Gastrocnemius medialis (tissue), 4 donors: Measurements from ENCODE around the gene NADK. TPM values are rescaled to one million over a fixed set of nuclear protein-coding genes. Genes with fewer than 3 reads are reported as not detected.
A peak's percentile ranks its signal among the peaks of the same experiment; 100 is the strongest.

Experiments used
- ATAC-seq, 2 donors: fragments of 150-250 bp; one replicate each; pipeline ENCODE4 v1.9.1; 2016
- DNase-seq, 2 donors: peaks; one replicate each; pipeline ENCODE4 v3.0.0-alpha.2; 2019
- H3K27ac ChIP-seq, 4 donors: fragments of 200-600 bp; sonication (generic); 1 replicate in 1 of 4; 2 replicates in 3 of 4; pipeline ENCODE4 v1.5.1; 2016 to 2018; ENCODE audit warnings: mild to moderate bottlenecking in 2 of 4, moderate library complexity in 1 of 4
- H3K27me3 ChIP-seq, 3 donors: fragments of 200-600 bp; sonication (generic) in 2 of 3; 1 replicate in 1 of 3; 2 replicates in 2 of 3; pipeline versions ENCODE4 v1.5.1 to v1.6.0; 2016 to 2019; ENCODE audit warnings: mild to moderate bottlenecking in 1 of 3, moderate library complexity in 1 of 3
- H3K36me3 ChIP-seq, 2 donors: fragments of 200-600 bp; sonication (generic) in 1 of 2; one replicate each; pipeline ENCODE4 v1.5.1; 2017 to 2018
- H3K4me1 ChIP-seq, 2 donors: fragments of 200-600 bp; sonication (generic) in 1 of 2; one replicate each; pipeline ENCODE4 v1.5.1; 2016 to 2017; ENCODE audit warnings: mild to moderate bottlenecking in 2 of 2
- H3K4me3 ChIP-seq, 4 donors: fragments of 200-600 bp; sonication (generic) in 3 of 4; 1 replicate in 1 of 4; 2 replicates in 3 of 4; pipeline ENCODE4 v1.5.1; 2016 to 2019; ENCODE audit warnings: mild to moderate bottlenecking in 2 of 4
- H3K9me3 ChIP-seq, 3 donors: fragments of 200-600 bp; sonication (generic) in 2 of 3; 1 replicate in 1 of 3; 2 replicates in 2 of 3; pipeline ENCODE4 v1.5.1; 2016 to 2019
- POLR2A ChIP-seq, 2 donors: fragments of 450-650 bp; IDR thresholded peaks; one replicate each; pipeline ENCODE4 v1.6.1; 2017; ENCODE audit warnings: antibody characterized with exemption in 2 of 2, mild to moderate bottlenecking in 2 of 2, moderate library complexity in 2 of 2
- in situ Hi-C, 4 donors: fragments of 200-750 bp; cut with MboI; loops; one replicate each; pipeline versions ENCODE4 v1.15.0 to v1.8.0; 2017; ENCODE audit warnings: low sequenced_read_pairs in 4 of 4
- intact Hi-C: fragments of 100-400 bp; cut with DNase I; formaldehyde crosslinking; loops from one replicate; pipeline ENCODE4 v1.15.1; 2023; ENCODE audit warnings: low total_unique reads
- total RNA-seq, 4 donors: library from RNA; depleted of rRNA; stranded (reverse); fragments of >200 nt; gene quantifications; one replicate each; pipeline versions ENCODE4 v1.1.0 to v1.2.3, GENCODE V29; 2016
- TF ChIP-seq, protein P1 (sequence below), 5 experiments: fragments of 450-650 bp in 3 of 5; fragments of 200-600 bp in 2 of 5; sonication (generic) in 2 of 5; IDR thresholded peaks in 4 of 5; conservative IDR thresholded peaks in 1 of 5; 1 replicate in 4 of 5; 2 replicates in 1 of 5; pipeline ENCODE4 v1.5.1; 2016 to 2019; ENCODE audit warnings: antibody characterized with exemption in 5 of 5, mild to moderate bottlenecking in 3 of 5, moderate library complexity in 3 of 5

The NADK gene
- total RNA-seq, 4 donors from 2014 or later = 20.1 to 33.1 (median 32.5) TPM

DNA sequence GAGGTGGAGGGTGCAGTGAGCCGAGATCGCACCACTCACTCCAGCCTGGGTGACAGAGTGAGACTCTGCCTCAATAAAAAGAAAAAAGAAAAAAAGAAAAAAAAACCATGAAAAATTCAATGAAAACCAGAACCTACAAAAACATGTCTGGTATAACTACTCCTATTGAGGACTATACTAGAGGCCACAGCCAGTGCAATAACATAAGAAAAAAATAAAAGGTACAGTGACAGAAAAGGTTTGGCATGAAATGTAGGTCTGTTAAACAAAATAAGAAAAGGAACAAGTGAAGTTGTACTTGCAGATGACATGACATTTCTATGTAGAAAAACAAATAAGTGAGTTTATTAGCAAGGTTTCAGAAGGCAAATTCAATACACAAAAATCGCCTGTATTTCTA lies 8.2 kb downstream of the NADK start:
- in situ Hi-C loops = loop anchor here in 1 of 4 donors (25.0 kb wide), 1 partner anchor 117 kb away; the partner anchor contains the start of gene GNB1
- H3K36me3 ChIP-seq = peaks cover 0 to 16% of the 10 kb centered on the region in 2 donors
- peaks cover 0 to 12% (median 0%) of the 10 kb centered on the region in 3 donors for H3K9me3 ChIP-seq
- H3K27me3 ChIP-seq = no peaks in the 10 kb centered on the region
- no peak overlapping the region for H3K4me3 ChIP-seq
- intact Hi-C loops = no loop called here
- no peak for TF ChIP-seq POLR2A (IDR thresholded peaks at IDR 0.05)
- TF ChIP-seq, protein P1, sequence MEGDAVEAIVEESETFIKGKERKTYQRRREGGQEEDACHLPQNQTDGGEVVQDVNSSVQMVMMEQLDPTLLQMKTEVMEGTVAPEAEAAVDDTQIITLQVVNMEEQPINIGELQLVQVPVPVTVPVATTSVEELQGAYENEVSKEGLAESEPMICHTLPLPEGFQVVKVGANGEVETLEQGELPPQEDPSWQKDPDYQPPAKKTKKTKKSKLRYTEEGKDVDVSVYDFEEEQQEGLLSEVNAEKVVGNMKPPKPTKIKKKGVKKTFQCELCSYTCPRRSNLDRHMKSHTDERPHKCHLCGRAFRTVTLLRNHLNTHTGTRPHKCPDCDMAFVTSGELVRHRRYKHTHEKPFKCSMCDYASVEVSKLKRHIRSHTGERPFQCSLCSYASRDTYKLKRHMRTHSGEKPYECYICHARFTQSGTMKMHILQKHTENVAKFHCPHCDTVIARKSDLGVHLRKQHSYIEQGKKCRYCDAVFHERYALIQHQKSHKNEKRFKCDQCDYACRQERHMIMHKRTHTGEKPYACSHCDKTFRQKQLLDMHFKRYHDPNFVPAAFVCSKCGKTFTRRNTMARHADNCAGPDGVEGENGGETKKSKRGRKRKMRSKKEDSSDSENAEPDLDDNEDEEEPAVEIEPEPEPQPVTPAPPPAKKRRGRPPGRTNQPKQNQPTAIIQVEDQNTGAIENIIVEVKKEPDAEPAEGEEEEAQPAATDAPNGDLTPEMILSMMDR (IDR thresholded peaks at IDR 0.05 in 4 of 5, conservative IDR thresholded peaks at IDR 0.05 in 1 of 5) = no peak
- peaks cover 4 to 9% of the 10 kb centered on the region in 2 donors for H3K4me1 ChIP-seq
- ATAC-seq = no peak
- no peak for DNase-seq
- H3K27ac ChIP-seq = no peak overlapping the region

DNA sequence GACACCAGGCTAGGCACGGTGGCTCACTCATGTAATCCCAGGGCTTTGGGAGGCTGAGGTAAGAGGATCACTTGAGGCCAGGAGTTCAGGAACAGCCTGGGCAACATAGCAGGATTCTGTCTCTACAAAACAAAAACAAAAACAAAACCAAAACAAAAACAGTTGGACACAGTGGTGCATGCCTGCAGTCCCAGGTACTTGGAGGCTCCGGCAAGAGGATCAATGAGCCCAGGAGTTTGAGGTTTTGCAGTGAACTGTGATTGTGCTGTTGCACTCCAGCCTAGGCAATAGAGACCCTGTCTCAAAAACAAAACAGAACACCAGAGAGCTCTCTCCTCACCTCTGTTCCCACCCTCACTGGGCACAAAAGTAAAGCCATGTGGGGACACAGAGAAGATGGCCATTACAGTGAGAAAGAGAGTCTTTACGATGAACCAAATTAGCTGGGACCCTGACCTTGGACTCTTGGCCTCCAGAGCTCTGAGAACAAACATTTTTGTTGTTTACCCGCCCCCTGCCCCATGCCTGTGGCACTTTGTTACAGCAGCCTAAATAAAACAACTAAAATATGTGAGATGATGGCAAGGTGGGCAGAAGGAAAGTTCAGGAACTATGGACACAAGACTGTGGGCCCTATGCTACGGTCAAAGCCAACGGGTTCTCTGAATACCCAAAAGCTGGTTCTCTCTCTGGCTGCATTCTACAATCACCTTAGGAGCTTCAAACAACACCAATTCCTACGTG lies 9.8 kb downstream of the NADK start:
- intact Hi-C loops = no loop called here
- Histone ChIP-seq H3K9me3 (peaks cover 0 to 12% (median 0%) of the 10 kb centered on the region in 3 donors), H3K27me3 (no peaks in the 10 kb centered on the region), H3K4me1 (no peaks in the 10 kb centered on the region), H3K36me3 (peaks cover 0 to 32% of the 10 kb centered on the region in 2 donors), H3K27ac (no peak overlapping the region), H3K4me3 (no peak overlapping the region)
- ATAC-seq (no peak), DNase-seq (no peak)
- TF ChIP-seq, protein P1 (IDR thresholded peaks at IDR 0.05 in 4 of 5, conservative IDR thresholded peaks at IDR 0.05 in 1 of 5) = no peak
- in situ Hi-C loops = loop anchor here in 3 of 4 donors (5.0 to 25.0 kb wide), 3 partner anchors 119 to 136 kb away; partner anchors contain the start of gene GNB1 (in 1 of the 3)

DNA sequence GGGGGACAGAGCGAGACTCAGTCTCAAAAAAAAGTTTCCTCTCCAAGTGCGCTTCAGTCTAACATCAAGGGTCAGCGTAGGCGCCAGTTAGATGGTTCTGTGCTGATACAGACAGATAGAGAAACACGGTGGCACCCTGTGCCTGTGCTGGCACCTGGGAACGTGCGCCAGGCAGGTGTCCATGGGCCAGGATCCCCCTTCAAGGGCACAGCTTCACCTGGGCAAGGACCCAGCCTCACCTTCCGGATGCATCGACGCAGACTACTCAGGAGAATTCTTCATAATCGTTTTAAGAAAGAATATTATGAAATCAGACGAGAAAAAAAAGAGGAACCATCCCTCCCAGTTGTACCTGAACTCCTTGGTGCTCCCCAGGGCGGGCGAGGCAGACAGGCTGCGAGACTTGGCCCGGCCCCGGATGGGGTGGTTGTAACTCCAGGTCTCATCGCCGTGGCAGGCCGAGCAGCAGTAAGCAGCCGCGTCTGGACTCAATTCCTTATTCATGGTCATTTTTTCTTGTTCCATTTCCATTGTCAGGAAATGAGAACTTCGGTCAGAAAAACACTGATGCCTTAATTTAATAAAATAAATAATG lies 13.3 kb downstream of the NADK start:
- TF ChIP-seq, protein P1 (IDR thresholded peaks at IDR 0.05 in 4 of 5, conservative IDR thresholded peaks at IDR 0.05 in 1 of 5) = no peak
- no peak for TF ChIP-seq POLR2A (IDR thresholded peaks at IDR 0.05)
- no peaks in the 10 kb centered on the region for H3K27me3 ChIP-seq
- intact Hi-C loops = no loop called here
- no peak for ATAC-seq
- no peaks in the 10 kb centered on the region for H3K4me1 ChIP-seq
- H3K27ac ChIP-seq = no peak overlapping the region
- in situ Hi-C loops = loop anchor here in 3 of 4 donors (5.0 to 25.0 kb wide), 3 partner anchors 122 to 140 kb away; partner anchors contain the start of gene GNB1 (in 1 of the 3)
- no peaks in the 10 kb centered on the region for H3K9me3 ChIP-seq
- H3K4me3 ChIP-seq = no peak overlapping the region
- DNase-seq = no peak
- H3K36me3 ChIP-seq = peaks cover 0 to 51% of the 10 kb centered on the region in 2 donors

DNA sequence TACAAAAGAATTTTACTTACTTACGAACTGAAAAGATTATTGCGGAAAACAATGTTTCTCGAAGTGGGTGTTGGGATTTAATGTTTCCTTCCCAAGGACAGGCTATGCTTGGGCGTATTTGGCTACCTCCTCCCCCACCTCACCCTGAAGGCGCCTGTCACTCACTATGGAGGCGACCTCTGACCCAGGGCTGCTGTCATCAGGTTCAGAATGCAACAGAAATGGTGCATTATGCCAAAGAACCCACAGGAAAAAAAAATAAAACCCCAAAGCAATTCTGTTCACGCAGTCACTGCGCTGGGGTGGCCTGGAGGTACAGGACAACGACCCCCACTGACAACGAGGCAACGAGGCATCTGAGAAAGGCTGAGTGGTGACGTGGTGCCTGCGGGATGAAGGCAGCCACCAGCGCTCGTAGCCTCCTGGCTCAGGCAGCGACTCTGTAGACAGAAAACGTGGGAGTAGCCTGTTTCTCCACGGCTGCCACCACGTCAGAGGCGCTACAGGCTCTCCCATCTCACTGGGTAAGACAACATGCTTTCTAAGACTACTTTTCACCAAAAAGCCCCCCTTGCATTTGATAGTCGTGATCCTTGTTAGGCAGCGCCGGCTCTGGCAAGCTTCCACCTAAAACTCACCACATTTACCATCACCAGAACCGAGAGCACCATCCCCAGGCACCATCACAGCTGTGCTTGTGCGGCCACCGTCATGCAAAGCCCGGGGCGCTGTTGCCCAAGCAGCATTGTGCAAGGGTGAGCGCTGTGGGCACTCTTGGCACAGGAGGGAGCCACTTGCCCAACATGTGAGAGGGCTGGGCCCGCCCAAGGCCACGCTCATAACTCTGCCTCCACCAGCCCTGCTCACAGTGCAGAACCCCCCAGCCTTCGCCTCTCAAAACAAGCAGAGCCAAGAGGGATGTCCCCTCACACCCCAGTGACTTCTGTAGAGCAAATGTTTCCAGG lies 14.3 kb downstream of the NADK start:
- in situ Hi-C loops (loop anchor here in 2 of 4 donors (10.0 to 25.0 kb wide), 2 partner anchors 123 to 141 kb away; partner anchors contain the start of gene GNB1 (in 1 of the 2)), intact Hi-C loops (no loop called here)
- Histone ChIP-seq H3K4me1 (peaks cover 0 to 6% of the 10 kb centered on the region in 2 donors), H3K27me3 (no peaks in the 10 kb centered on the region), H3K4me3 (no peak overlapping the region), H3K36me3 (peaks cover 0 to 55% of the 10 kb centered on the region in 2 donors), H3K27ac (peak overlapping the region in 1 of 4 donors; percentile 25), H3K9me3 (no peaks in the 10 kb centered on the region)
- DNase-seq (peak in 1 of 2 donors; percentile 75), ATAC-seq (peak; percentile 39 to 83)
- TF ChIP-seq POLR2A (IDR thresholded peaks at IDR 0.05) = no peak
- TF ChIP-seq, protein P1 (IDR thresholded peaks at IDR 0.05 in 4 of 5, conservative IDR thresholded peaks at IDR 0.05 in 1 of 5) = no peak
